GM23248 (cell line): Measurements from ENCODE around the gene VDAC1.

Experiments
- EZH2 ChIP-seq: fragments of 200-600 bp; sonication (generic); IDR thresholded peaks from 2 replicates; pipeline ENCODE4 v1.6.1; 2018; ENCODE audit warnings: antibody characterized with exemption, mild to moderate bottlenecking; ENCODE audit not compliant: insufficient read depth, poor library complexity, severe bottlenecking
- EZH2phosphoT487 ChIP-seq: fragments of 200-600 bp; sonication (generic); IDR thresholded peaks from 2 replicates; pipeline ENCODE4 v1.6.1; 2018; ENCODE audit warnings: antibody characterized with exemption, moderate library complexity, mild to moderate bottlenecking, low read depth; ENCODE audit not compliant: insufficient read depth

- no peak for TF ChIP-seq EZH2
- TF ChIP-seq EZH2phosphoT487: no peak
Observed at GRCh38 chr5:134051305-134051704, 46.5 kb upstream of the VDAC1 start.
